Endothelial cell of umbilical vein (primary cell): Measurements from ENCODE around the gene HK3.

Experiments
- EZH2 ChIP-seq: IDR thresholded peaks from 2 replicates; pipeline ENCODE4 v1.6.1; 2012; ENCODE audit warnings: borderline replicate concordance, low read depth, mild to moderate bottlenecking, moderate library complexity, low read length, inconsistent platforms; ENCODE audit not compliant: severe bottlenecking
- FOS ChIP-seq: IDR thresholded peaks from 2 replicates; pipeline ENCODE4 v1.6.1; 2011; ENCODE audit warnings: mild to moderate bottlenecking, low read length, moderate library complexity, borderline replicate concordance; ENCODE audit not compliant: insufficient read depth
- GATA2 ChIP-seq: IDR thresholded peaks from 2 replicates; pipeline ENCODE4 v1.7.0; 2011; ENCODE audit warnings: low read depth, mild to moderate bottlenecking, moderate library complexity, mixed read lengths, low read length; ENCODE audit not compliant: insufficient read length, insufficient read depth
- JUN ChIP-seq: IDR thresholded peaks from 2 replicates; pipeline ENCODE4 v1.6.1; 2011; ENCODE audit warnings: borderline replicate concordance, low read depth; ENCODE audit not compliant: insufficient read length, insufficient read depth
- MYC ChIP-seq: IDR thresholded peaks from one replicate; pipeline ENCODE4 v1.6.1; 2011; ENCODE audit warnings: mild to moderate bottlenecking, low read depth, low read length
- POLR2A ChIP-seq: IDR thresholded peaks from 2 replicates; pipeline ENCODE4 v1.6.1; 2012; ENCODE audit warnings: low read depth, mild to moderate bottlenecking, control low read depth, low read length
- POLR2AphosphoS5 ChIP-seq: IDR thresholded peaks from 2 replicates; pipeline ENCODE4 v1.6.1; 2012; ENCODE audit warnings: low read depth, mild to moderate bottlenecking, control low read depth, low read length, moderate library complexity; ENCODE audit not compliant: insufficient read depth
- TF ChIP-seq, protein P1 (sequence below), 2 donors: IDR thresholded peaks; 1 replicate in 1 of 2; 2 replicates in 1 of 2; pipeline ENCODE4 v1.5.1; 2011; ENCODE audit warnings: low read length in 2 of 2, mild to moderate bottlenecking in 2 of 2, moderate library complexity in 2 of 2, control low read depth in 1 of 2, inconsistent platforms in 1 of 2, low read depth in 1 of 2; ENCODE audit not compliant: insufficient read depth in 1 of 2; ENCODE audit errors: extremely low read depth in 1 of 2
- TF ChIP-seq, protein P2 (sequence below): IDR thresholded peaks from 2 replicates; pipeline ENCODE4 v1.6.1; 2011; ENCODE audit not compliant: insufficient read depth, insufficient read length

DNA sequence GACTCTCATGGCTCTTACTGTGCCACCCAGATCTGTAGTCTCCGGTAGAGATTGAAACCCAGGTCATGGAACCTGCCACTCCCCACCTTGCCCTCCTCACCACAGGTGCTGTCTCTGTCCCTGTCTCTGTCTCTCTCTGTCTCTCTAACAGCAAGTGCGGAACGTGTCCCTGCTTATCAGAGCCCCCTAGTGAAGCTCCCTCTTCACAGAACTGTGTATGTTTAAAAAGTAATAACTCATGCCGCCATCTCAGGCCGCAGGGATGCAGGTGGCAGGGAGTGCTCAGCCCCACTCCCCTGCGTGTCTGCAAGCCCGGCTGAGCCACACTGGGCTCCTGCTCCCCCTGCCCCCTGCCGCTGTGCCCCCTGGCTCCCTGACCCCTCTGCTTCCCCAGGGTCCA is 45.0 kb downstream of the HK3 start:
- no peak for TF ChIP-seq POLR2AphosphoS5
- TF ChIP-seq, protein P1, sequence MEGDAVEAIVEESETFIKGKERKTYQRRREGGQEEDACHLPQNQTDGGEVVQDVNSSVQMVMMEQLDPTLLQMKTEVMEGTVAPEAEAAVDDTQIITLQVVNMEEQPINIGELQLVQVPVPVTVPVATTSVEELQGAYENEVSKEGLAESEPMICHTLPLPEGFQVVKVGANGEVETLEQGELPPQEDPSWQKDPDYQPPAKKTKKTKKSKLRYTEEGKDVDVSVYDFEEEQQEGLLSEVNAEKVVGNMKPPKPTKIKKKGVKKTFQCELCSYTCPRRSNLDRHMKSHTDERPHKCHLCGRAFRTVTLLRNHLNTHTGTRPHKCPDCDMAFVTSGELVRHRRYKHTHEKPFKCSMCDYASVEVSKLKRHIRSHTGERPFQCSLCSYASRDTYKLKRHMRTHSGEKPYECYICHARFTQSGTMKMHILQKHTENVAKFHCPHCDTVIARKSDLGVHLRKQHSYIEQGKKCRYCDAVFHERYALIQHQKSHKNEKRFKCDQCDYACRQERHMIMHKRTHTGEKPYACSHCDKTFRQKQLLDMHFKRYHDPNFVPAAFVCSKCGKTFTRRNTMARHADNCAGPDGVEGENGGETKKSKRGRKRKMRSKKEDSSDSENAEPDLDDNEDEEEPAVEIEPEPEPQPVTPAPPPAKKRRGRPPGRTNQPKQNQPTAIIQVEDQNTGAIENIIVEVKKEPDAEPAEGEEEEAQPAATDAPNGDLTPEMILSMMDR (IDR thresholded peaks at IDR 0.05; ENCODE audit: extremely low read depth in 1 of 2, insufficient read depth in 1 of 2, low read depth in 1 of 2, low read length in 2 of 2), result no peak
- no peak for TF ChIP-seq EZH2
- no peak for TF ChIP-seq POLR2A
- TF ChIP-seq, protein P2, sequence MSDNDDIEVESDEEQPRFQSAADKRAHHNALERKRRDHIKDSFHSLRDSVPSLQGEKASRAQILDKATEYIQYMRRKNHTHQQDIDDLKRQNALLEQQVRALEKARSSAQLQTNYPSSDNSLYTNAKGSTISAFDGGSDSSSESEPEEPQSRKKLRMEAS, result no peak
- no peak for TF ChIP-seq FOS
- no peak for TF ChIP-seq JUN
- TF ChIP-seq MYC, result no peak
- TF ChIP-seq GATA2, result no peak
